DMS79 (cell line): Measurements from ENCODE around the gene RNPEPL1.
A peak's percentile ranks its signal among the peaks of the same experiment; 100 is the strongest.
"Not testable (repeated sequence)": the region's sequence is repeated elsewhere in the genome, so short reads cannot be mapped to it uniquely, and the experiment has no call there.

Experiments used
- DNase-seq: peaks from one replicate; lab custom pipeline; 2025; lab: John Stamatoyannopoulos, UW

The RNPEPL1 gene

GRCh38 chr2:240604939-240605716 is 36.8 kb downstream of the RNPEPL1 start:
- no peak for DNase-seq

- DNase-seq, result no peak
Measured at GRCh38 chr2:240605867-240606743, 37.8 kb downstream of the RNPEPL1 start.

- no peak for DNase-seq
Measured at GRCh38 chr2:240611601-240612210, 43.4 kb downstream of the RNPEPL1 start.

GRCh38 chr2:240613781-240614180 is 45.5 kb downstream of the RNPEPL1 start:
- DNase-seq, result no peak

GRCh38 chr2:240614391-240614790 is 46.1 kb downstream of the RNPEPL1 start:
- no peak for DNase-seq

GRCh38 chr2:240615396-240615795 is 47.1 kb downstream of the RNPEPL1 start:
- no peak for DNase-seq

GRCh38 chr2:240615820-240616547 is 47.7 kb downstream of the RNPEPL1 start:
- peak; percentile 50 for DNase-seq

- not testable (repeated sequence) for DNase-seq
Measured at GRCh38 chr2:240616860-240617666, 48.8 kb downstream of the RNPEPL1 start.

- peak; percentile 73 for DNase-seq
Measured at GRCh38 chr2:240618776-240619175, 50.5 kb downstream of the RNPEPL1 start.

GRCh38 chr2:240619506-240620148 is 51.3 kb downstream of the RNPEPL1 start:
- DNase-seq, result peak; percentile 32

- no peak for DNase-seq
Measured at GRCh38 chr2:240620149-240620731, 52.0 kb downstream of the RNPEPL1 start.

- DNase-seq, result no peak
Measured at GRCh38 chr2:240620859-240621258, 52.6 kb downstream of the RNPEPL1 start.

GRCh38 chr2:240622060-240622411 is 53.8 kb downstream of the RNPEPL1 start:
- DNase-seq, result no peak

- peak; percentile 33 for DNase-seq
Measured at GRCh38 chr2:240622531-240623235, 54.4 kb downstream of the RNPEPL1 start.

GRCh38 chr2:240623531-240624010 is 55.3 kb downstream of the RNPEPL1 start:
- DNase-seq, result no peak

GRCh38 chr2:240624011-240624949 is 56.0 kb downstream of the RNPEPL1 start:
- no peak for DNase-seq

GRCh38 chr2:240624950-240625621 is 56.8 kb downstream of the RNPEPL1 start, which contains the start of gene GPR35:
Gene GPR35, plus strand, starts transcription at chr2:240625480. Its CDS starts 4,473 bp downstream, at chr2:240629953.
- no peak for DNase-seq
